ENCODE measurements around the gene EPHA3. TPM values are rescaled to one million over a fixed set of nuclear protein-coding genes. Genes with fewer than 3 reads are reported as not detected.

The EPHA3 gene
- polyA plus RNA-seq, 2 of the 4 experiments (the other 2 are of a cell fraction), result not detected

DNA sequence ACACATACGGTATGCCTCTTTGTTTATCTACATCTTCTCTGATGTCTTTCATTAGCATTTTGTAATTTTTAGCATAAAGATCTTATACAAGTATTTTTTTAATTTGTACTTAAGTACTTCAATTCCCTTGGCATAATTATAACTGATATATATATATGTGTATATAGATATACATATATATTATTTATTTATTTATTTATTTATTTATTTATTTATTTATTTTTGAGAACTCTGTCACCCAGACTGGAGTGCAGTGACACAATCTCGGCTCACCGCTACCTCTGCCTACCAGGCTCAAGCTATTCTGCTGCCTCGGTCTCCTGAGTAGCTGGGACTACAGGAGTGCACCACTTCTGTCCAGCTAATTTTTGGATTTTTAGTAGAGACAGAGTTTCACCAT is 382.7 kb downstream of the EPHA3 start:
- Histone ChIP-seq H3K4me2 (no peak overlapping the region), H3K4me3 (no peak overlapping the region), H3K27ac (no peak overlapping the region), H3K4me1 (no peaks in the 10 kb centered on the region), H3K9me3 (no peaks in the 10 kb centered on the region)
- DNase-seq (ENCODE audit: low read depth in 1 of 2, low spot score in 1 of 2) (no peak), ATAC-seq (no peak), FAIRE-seq (no peak)
- ChIA-PET CTCF (no interaction called here), POLR2A (no interaction called here)
- peak; percentile 21; the same call in 1 of the 2 replicates for TF ChIP-seq ZC3H11A (IDR thresholded peaks at IDR 0.05)
- TF ChIP-seq EHMT2 (IDR thresholded peaks at IDR 0.05; ENCODE audit: low read depth), result no peak
- WGBS (ENCODE audit: missing lambda C conversion rate), result 17% methylated on average over 4 of the region's 4 CpGs

DNA sequence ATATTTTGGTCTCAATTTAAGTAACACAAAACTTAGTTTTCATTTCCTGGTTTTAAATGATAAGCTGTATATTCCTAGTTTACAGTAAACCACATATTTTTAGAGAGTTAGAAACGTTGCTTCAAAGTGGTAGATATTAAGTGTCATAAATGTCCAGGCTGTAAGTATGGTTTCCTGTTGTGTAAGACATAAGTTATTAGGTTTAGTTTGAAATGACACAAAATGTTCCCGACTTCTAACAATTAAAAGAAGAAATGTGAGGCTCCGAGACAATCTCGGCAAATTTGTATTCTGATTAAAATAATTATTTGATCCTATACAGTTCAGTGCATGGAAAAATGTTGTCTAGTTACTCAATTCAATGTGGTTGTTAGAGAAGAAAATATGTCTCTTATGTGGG is 387.3 kb downstream of the EPHA3 start:
- H3K4me2 ChIP-seq, result no peak overlapping the region
- DNase-seq (ENCODE audit: low read depth in 1 of 2, low spot score in 1 of 2) (no peak), FAIRE-seq (no peak), ATAC-seq (no peak)
- no peaks in the 10 kb centered on the region for H3K4me1 ChIP-seq
- ChIA-PET CTCF (interaction anchor here (0.7 kb wide), 1 partner anchor 47 kb away, joined by 3 read pairs; no protein-coding TSS in a partner anchor), POLR2A (no interaction called here)
- 17% methylated on average over 4 of the region's 4 CpGs for WGBS (ENCODE audit: missing lambda C conversion rate)
- H3K4me3 ChIP-seq, result no peak overlapping the region
- no peak overlapping the region for H3K27ac ChIP-seq
- TF ChIP-seq ESRRA (IDR thresholded peaks at IDR 0.05; ENCODE audit: borderline replicate concordance, low read length), result no peak
- no peak for TF ChIP-seq BHLHE40 (IDR thresholded peaks at IDR 0.05; ENCODE audit: low read depth, low read length)
- no peaks in the 10 kb centered on the region; the same call in 2 of the 3 replicates for H3K9me3 ChIP-seq

DNA sequence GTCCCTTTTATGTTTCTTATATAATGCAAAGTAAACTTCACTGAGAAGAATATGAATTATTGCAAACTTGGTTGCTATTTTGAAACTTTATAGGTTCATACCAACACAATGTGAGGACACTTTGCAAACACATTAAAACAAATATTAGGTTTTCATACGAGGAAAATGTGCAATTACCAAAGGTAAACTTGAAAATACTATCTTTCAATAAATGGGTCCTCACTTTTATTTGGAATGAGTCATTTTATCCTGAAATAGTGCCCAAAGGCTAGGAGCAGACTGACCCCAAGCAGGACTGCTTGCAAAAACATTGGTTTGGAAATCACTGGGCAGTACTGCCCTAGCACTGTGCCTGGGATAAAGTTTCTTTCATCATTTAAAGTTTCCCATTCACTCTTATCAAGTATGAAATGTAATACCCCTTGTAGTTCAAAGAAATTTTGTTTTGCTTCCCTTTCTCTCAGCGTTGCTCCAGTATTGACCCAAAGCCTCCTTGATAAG is 396.5 kb downstream of the EPHA3 start:
- POLR2A ChIA-PET, result no interaction called here
- Histone ChIP-seq H3K4me1 (no peaks in the 10 kb centered on the region), H3K4me3 (no peak overlapping the region), H3K4me2 (no peak overlapping the region), H3K9me3 (no peaks in the 10 kb centered on the region), H3K27ac (no peak overlapping the region)
- ATAC-seq (no peak), FAIRE-seq (no peak), DNase-seq (ENCODE audit: low read depth in 1 of 2, low spot score in 1 of 2) (no peak)
- 0% methylated on average over 2 of the region's 2 CpGs for WGBS (ENCODE audit: missing lambda C conversion rate)
- CTCF ChIA-PET, result no interaction called here
- TF ChIP-seq JUN (IDR thresholded peaks at IDR 0.05) (no peak), MAZ (IDR thresholded peaks at IDR 0.05; ENCODE audit: borderline replicate concordance, low read depth, low read length) (no peak), KDM5A (IDR thresholded peaks at IDR 0.05) (no peak), HOXB5 (CRISPR knock-in tag; IDR thresholded peaks at IDR 0.05) (no peak), NFE2L2 (conservative IDR thresholded peaks at IDR 0.05; ENCODE audit: low read length) (no peak), POLR2A (IDR thresholded peaks at IDR 0.05; ENCODE audit: low read length) (no peak), FOXS1 (CRISPR knock-in tag; IDR thresholded peaks at IDR 0.05) (no peak), GATA3 (IDR thresholded peaks at IDR 0.05; ENCODE audit: borderline replicate concordance) (no peak), CHD4 (IDR thresholded peaks at IDR 0.05; ENCODE audit: borderline replicate concordance) (no peak), BHLHE40 (IDR thresholded peaks at IDR 0.05; ENCODE audit: low read depth, low read length) (no peak), ZC3H11A (IDR thresholded peaks at IDR 0.05) (no peak), BCL3 (IDR thresholded peaks at IDR 0.05) (no peak), PHF8 (IDR thresholded peaks at IDR 0.05; ENCODE audit: borderline replicate concordance, low read depth) (no peak), RCOR1 (IDR thresholded peaks at IDR 0.05; ENCODE audit: low read depth, low read length) (no peak), HDAC2 (IDR thresholded peaks at IDR 0.05) (no peak), CTCF (IDR thresholded peaks at IDR 0.05) (no peak)
- TF ChIP-seq, protein P1, sequence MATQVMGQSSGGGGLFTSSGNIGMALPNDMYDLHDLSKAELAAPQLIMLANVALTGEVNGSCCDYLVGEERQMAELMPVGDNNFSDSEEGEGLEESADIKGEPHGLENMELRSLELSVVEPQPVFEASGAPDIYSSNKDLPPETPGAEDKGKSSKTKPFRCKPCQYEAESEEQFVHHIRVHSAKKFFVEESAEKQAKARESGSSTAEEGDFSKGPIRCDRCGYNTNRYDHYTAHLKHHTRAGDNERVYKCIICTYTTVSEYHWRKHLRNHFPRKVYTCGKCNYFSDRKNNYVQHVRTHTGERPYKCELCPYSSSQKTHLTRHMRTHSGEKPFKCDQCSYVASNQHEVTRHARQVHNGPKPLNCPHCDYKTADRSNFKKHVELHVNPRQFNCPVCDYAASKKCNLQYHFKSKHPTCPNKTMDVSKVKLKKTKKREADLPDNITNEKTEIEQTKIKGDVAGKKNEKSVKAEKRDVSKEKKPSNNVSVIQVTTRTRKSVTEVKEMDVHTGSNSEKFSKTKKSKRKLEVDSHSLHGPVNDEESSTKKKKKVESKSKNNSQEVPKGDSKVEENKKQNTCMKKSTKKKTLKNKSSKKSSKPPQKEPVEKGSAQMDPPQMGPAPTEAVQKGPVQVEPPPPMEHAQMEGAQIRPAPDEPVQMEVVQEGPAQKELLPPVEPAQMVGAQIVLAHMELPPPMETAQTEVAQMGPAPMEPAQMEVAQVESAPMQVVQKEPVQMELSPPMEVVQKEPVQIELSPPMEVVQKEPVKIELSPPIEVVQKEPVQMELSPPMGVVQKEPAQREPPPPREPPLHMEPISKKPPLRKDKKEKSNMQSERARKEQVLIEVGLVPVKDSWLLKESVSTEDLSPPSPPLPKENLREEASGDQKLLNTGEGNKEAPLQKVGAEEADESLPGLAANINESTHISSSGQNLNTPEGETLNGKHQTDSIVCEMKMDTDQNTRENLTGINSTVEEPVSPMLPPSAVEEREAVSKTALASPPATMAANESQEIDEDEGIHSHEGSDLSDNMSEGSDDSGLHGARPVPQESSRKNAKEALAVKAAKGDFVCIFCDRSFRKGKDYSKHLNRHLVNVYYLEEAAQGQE (IDR thresholded peaks at IDR 0.05), result no peak

All from A549 (cell line).